ENCODE results near the gene MAZ. TPM values are rescaled to one million over a fixed set of nuclear protein-coding genes. Genes with fewer than 3 reads are reported as not detected.
A peak's percentile ranks its signal among the peaks of the same experiment; 100 is the strongest.

Gene MAZ
- total RNA-seq, 1 experiment from 2014 or later = 223 TPM

- no peak for DNase-seq (ENCODE audit: low read depth)
Measured at GRCh38 chr16:29809850-29810698, 3.7 kb downstream of the MAZ start.

- DNase-seq (ENCODE audit: low read depth) = no peak
Measured at GRCh38 chr16:29810699-29811169, 4.4 kb downstream of the MAZ start.

- peak; percentile 98 for DNase-seq (ENCODE audit: low read depth)
Measured at GRCh38 chr16:29811170-29811895, 5.0 kb downstream of the MAZ start.

GRCh38 chr16:29811896-29812665 is 5.8 kb downstream of the MAZ start, which contains the start of gene PRRT2:
Gene PRRT2 (plus strand): TSS chr16:29812193. CDS start chr16:29813055, 862 bp downstream.
- DNase-seq (ENCODE audit: low read depth) = peak; percentile 58

- no peak for DNase-seq (ENCODE audit: low read depth)
Measured at GRCh38 chr16:29812754-29813643, 6.7 kb downstream of the MAZ start.

- no peak for DNase-seq (ENCODE audit: low read depth)
Measured at GRCh38 chr16:29813644-29814562, 7.6 kb downstream of the MAZ start.

- no peak for DNase-seq (ENCODE audit: low read depth)
Measured at GRCh38 chr16:29814592-29814991, 8.3 kb downstream of the MAZ start.

GRCh38 chr16:29815032-29815721 is 8.8 kb downstream of the MAZ start:
- no peak for DNase-seq (ENCODE audit: low read depth)

- DNase-seq (ENCODE audit: low read depth) = peak; percentile 98
Measured at GRCh38 chr16:29815793-29816693, 9.7 kb downstream of the MAZ start, which contains the start of gene PAGR1. Gene PAGR1 (plus strand): TSS chr16:29816152. CDS start chr16:29816526, 374 bp downstream.

GRCh38 chr16:29816694-29817441 is 10.5 kb downstream of the MAZ start:
- peak; percentile 76 for DNase-seq (ENCODE audit: low read depth)

GRCh38 chr16:29818082-29818481 is 11.8 kb downstream of the MAZ start:
- no peak for DNase-seq (ENCODE audit: low read depth)

- DNase-seq (ENCODE audit: low read depth) = no peak
Measured at GRCh38 chr16:29819506-29819905, 13.2 kb downstream of the MAZ start.

GRCh38 chr16:29820271-29820701 is 14.0 kb downstream of the MAZ start, which contains the start of gene MVP:
Gene MVP (plus strand): TSS chr16:29820462. CDS start chr16:29830550, 10,088 bp downstream.
- DNase-seq (ENCODE audit: low read depth) = peak; percentile 75

- DNase-seq (ENCODE audit: low read depth) = peak; percentile 66
Measured at GRCh38 chr16:29820730-29821642, 14.7 kb downstream of the MAZ start.

GRCh38 chr16:29821643-29822115 is 15.3 kb downstream of the MAZ start:
- peak; percentile 93 for DNase-seq (ENCODE audit: low read depth)

Data from M059J (cell line).